GM21528 (cell line): Measurements from ENCODE around the gene RNF26.

Experiments used
- ATAC-seq: cut with Tn5 transposase; IDR thresholded peaks from one replicate; pipeline ENCODE4 v1.9.1; 2021; ENCODE audit warnings: mild to moderate bottlenecking, moderate library complexity; ENCODE audit not compliant: unreplicated experiment, low FRiP score

The RNF26 gene

DNA sequence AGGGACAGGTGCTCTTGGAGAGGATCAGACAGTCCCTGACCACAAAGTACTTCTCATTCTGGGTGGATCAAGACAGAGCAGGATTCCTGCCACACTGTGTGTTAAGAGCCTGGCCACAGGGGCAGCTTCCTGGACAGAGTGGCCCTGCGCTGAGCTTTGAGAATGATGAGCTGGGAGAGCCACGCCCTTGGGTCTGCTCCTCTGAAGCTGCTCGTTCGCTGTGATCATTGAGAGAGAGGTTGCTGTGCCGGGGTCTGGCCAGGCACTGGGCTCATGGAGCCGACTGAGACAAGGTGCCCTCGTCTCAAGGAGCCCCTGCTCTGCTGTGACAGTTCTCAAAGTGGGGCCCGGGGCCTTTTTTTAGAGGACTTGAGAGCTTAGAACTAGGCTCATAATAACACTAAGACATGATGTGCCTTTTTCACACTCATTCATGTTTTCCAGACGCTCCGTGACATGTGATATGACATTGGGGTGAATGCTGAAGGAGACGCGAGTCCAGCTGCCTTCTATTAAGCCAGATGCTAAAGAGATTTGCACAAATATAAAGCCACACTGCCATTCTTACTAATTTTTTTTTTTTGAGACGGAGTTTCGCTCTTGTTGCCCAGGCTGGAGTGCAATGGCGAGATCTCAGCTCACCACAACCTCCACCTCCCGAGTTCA, 13.7 kb downstream of the RNF26 start:
- ATAC-seq: no peak

DNA sequence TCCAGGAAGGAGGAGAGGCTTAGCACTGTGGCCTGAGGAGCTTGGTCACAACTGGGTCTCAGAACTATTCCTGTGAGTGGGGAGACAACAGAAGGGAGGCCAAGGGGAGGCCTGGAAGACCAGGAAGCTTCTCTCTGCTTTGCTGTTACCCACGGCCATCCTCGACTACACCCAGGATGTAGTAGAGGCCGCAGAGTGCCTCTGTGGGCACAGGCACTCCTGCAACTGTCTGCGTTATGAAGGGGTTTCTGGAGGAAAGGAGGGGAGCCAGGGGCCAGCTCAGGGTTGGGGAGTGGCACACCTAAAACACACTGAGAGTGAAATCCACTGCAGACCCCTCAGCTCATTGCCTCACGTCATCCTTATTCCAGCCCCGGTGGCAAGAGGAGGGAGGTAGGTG, 16.0 kb downstream of the RNF26 start:
- ATAC-seq: no peak

DNA sequence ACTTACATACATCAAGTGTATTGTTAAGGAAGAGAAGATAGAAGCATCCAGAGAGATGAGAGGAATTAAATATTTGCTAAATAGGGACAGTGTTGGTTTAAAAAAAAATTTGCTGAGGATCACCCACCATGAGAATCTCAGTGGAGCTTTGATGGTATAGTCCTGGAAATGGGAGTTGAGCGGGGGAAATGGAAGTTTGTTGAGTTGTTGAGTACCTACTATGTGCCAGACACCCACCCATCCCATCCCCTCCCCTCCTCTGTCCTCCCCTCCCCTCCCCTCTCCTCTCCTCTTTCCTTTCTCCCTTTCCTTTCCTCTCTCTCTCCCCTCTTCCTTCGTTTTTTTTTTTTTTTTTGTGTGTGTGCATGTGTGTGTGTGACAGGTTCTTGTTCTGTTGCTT, 16.9 kb downstream of the RNF26 start:
- ATAC-seq: no peak

DNA sequence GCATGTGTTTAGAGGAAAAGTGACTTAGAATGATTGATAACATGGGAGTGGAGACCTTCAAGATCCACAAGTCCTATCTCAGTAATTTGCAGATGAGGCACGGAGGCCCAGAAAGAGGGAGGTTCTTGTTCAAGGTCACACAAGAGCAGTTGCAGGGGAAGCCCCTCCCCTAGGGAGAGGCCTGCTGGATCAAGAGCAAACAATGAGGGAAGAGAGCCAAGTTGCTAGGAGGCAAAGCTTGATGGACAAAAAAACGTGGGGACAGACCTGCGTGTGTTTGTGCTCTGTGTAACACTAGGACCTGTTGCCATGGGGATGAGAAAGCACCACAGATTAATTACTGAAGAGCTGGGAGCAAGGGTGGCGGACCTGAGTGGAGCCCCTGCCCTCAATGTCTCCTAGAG, 18.5 kb downstream of the RNF26 start:
- no peak for ATAC-seq

DNA sequence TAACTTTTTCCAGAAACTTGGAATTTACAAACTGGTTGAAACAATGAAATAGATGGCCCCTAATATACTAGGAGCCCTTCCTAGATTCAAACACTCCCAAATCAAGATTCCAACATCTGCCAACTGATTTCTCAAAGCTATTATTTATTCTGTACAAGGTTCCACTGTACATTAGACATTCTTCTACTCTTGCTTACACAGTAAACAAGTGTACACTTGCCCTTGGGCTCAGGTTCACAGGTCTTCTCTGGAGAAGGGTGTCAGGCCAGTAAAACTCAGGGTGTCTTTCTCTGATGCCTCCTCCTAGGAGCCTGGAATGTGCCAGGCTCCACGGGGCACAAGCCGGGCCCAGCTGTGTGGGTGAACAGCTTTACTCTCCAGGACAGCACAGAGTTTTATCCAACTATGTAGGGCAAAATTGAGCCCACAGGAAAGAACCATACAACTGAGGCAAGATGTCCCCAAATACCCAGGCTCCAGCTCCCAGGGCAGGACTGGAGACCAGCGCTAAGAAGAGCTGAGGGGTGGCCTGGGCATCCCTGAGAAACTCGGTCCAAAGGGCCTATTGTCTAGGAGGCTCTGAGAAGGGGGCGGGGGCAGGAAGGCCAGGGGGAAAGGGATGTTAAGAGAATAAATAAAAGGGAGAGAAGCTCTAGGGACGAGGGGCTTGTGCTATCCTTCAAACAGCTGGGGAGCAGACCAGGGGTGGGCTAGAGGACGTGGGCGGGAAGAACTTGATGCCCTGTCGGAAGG, 20.9 kb downstream of the RNF26 start:
- no peak for ATAC-seq

DNA sequence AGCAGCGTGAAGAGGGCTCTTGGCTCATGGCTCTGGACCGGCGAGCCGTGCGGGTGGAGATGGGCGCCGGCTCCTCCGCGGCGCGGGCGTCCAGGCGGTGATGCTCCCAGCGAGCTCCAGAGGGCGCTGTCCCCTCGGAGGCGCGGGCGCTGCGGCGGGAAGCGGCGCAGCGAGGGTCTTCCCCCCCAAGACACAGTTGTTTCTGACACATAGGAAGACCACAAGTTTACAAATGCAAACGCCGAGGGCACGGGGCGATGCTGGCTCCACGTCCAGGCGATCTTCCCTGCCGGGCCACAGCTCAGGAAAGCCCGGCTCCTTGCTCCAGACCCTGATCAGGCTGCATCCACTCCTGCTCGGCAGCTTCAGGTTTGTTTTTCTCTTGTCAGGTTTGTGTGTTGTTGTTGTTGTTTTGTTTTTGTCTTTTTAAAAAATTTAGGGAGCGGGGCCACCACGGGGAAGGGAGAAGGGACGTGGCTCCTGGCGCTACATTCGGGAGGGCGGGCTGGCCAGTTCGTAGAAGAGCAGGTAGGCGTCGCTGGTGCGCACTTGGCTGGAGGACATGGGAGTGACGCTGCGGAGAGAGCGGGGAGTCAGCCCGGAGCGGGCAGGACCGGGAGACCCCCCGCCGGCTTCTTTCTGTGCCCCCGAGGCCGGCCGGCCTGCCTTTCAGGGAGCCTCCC, 22.2 kb downstream of the RNF26 start:
- peak; percentile 68 for ATAC-seq

DNA sequence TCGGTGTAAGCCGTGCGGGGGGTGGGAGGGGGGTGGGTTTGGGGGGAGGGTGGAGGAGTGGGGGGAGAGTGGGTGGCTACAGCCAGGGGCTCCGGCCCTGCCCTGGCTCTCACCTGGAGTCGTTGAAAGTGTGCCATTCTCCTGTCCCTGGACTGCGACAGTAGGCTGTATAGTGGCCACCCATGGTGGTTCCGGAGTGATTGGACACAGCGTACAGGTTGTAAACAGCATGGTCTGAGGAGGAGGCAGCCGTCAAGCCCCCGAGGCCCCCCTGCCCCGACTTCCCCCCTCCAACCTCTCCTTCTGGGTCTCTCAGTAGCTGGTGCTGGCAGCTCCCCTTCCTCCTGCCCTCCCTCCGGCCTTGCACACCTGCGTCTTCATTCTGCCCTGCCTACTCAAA, 22.7 kb downstream of the RNF26 start:
- no peak for ATAC-seq

DNA sequence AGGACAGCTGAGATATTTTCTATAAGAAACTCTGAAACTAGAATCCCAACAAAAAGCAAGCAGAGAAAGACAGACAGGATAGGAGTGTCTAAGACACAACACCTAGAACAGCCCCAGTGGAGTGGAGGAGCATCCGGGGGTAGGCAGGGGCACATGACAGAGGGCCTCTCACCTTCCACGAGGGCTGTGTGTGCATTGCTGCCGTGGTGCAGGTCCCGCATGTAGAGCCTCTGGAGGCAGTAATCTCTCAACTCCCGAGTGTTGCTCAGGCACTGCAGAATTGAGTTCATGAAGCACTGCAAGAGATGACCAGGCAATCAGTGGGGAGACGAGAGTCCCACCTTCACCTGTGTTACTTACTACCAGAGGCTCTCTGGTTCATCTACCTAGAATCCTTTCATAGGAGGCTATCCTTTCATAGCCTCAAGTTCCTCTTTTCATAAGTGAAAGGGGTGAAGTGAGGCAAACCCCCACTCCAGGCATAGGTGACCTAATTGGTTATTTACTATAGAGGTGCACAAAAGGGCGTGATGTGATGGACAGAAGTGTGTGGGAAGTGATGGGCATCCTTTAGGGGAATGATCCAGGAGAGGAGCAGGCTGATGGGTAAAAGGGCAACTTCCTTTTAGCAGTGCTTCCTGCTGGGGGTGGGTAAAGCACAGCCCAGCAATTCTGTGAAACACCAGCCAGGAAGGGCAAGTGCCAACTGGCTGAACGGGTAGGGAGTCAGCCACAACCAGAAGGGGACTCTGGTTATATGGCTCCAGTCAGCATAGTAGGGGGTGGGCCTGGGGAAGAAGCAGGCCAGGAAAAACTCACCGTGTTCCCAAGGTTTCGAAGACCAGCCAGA, 25.3 kb downstream of the RNF26 start:
- no peak for ATAC-seq

DNA sequence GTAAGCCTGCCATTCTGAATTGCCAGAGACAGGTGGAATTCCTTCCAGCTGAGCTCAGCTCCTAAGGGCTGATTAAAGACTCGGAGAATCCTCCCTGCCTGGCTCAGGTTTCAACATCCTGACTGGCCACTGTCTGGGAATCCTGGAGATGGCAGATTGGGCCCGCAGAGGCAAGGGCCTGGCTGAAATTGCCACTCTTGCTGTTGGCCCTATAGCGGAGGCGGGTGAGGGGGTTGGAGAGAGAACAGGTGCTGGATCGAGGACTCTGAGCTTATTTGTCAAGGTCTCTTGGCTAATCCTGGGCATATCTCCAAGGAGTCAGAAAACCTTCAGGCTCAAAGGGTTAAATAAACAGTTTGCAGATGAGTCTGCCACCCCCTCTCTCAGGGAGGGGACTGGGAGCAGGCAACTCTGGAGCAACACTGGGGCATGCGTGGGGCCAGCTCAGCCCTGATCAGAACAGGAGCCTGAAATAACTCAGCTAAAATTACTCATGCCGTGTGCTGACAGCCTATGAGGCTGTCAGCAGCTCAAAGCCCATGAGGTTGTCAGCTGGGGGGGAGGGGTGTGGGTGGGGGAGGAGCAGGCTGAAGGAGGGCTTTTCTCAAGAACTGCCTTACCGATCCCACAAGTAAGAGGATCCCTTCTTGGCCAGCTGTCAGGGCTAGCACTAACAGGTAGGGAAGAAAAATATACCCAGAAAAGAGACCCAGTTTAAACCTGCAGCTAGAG, 26.9 kb downstream of the RNF26 start:
- ATAC-seq: no peak

DNA sequence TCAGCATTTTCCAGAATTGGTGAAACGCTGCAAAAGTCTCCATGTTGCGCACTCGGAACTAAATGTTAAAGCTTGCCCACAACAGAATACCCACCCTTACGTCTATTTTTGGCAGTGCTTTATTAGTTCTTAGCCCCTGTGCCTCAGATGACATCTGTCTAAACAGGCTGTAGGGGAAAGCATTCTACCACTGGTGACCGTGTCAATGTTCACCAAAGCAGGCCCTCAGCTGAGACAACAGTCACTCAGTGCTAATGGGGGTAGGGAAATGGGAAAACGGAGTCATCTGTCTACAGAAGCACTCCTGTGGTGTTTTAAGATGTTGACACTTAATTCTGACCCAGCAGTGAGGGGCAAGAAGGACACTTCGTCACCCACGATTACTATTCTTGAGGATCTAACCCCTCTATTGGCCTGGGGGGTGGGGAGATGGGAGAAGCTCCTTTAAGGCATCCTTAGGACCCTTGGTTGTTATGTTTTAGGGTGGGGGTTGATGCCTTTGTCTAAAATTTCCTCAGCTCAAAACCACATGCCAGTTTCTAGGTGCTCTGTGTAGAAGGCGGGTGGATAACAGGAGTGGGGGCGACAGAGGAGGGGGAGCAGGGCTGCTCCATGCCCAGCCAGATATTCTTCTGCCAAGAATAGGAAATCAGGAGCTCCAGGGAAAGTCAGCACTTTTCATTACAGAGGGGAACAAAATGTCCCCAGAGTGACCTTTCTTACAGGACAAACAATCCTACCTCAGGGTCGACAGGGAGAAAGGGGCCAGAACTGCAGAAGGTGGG, 27.8 kb downstream of the RNF26 start:
- ATAC-seq: no peak

DNA sequence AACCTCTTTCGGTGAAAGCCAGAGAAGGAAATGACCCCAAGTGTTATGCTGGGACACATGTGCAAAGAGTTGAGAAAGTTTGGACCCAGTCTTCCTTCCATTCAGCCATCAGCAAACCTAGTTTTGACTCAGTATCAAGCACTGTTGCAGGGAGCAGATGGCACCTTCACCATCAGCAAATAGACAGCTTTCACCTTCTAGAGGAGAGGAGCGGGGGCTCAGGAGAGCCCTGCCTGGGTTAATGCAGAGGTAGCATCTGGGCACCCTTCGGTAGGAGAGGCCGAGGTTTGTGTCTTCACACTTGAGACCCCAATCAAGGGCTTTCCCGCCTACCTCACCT, 28.4 kb downstream of the RNF26 start:
- ATAC-seq: no peak

DNA sequence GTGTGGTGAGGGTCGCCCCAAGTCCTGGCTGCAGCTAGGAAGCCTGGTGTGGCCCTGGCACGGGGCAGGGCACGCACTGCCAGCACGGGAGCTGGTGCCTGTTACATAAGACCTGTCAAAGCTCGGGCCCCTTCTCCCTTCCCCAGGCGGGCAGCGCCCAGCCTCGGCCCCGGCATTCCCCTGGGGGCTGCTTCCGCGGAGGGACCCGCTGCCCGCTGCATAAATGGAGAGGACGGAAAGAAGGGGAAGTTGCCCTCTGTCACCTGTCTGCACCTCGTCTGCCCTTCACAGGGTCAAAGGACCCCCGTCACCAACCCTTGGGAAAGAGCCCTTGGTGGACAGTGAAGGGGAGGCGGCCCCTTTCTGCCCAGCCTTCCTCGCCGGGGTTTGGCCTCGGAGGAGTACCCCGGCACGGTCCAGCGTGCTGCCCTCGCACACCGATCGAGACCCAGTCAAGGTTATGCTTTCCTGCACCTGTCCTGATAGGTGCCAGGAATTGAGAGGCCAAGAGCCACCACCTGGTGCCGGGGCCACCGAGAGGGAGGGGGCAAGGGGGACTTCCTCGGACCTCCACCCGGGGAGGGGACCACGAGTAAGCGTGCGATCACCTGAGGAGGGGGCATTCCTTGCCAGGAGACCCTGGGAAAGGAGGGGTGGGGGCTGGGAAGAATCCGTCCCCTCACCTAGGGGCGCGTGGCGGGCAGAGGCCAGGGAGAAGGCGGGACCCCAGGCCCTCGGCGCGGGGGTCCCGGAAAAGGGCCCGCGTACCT, 28.9 kb downstream of the RNF26 start:
- no peak for ATAC-seq

DNA sequence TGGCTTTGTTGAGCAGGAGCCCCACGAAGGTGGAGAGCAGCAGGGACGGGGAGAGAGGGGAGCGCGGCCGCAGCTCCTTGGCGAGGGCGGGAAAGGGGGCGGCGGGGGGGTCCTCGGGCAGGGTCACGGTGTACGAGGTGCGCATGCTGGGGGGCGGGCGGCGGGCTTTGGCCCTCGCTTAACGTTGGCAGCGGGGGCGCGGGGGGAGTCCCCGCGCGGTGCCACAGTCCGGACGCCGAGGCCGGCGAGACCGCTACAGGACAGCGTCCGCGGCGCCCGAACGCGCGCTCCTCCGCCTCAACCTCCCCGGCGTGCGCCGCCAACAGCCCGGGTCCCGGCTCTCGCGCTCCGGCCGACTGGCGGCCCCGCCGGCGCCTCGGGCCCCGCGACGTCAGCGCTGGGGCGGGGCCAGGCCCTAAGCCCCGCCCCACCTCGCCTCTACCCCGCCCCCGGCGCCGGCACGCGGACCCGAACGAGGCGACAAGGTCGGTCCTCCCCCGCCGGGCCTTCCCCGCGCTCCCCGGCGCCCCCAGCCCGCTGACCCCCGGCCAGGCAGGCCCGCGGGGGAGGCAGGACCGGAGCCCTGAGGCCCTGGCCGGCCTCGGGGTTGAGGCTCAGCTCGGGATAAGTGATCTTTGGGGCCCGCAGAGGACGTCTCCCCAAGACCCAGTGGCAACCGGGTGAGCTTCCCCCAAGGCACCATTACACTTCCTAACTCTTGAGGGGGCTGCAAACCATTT, 29.7 kb downstream of the RNF26 start:
- no peak for ATAC-seq

DNA sequence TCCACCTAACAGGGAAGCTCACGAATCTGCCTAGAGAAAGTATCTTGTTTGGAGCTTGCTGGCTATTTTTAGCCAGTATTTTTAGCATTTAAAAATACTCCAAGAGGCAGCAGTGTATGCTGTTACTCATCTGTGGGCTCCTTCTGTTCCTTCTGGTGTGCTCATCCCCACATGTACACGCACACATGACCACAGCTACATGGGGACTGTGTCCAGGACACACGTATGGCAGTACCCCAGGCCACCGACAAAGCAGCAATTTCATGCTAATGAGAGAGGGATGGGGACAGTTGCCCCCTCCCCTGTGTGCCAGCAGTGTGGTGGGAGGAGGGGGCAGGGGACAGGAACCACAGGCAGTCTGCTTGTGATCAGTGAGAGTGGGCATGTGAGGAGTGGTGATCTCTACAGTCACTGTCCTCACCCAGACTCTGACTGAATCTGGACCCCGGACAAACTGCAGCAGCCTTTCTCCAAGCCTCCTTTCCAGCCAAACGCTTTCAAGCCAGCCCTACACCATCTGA, 30.8 kb downstream of the RNF26 start:
- ATAC-seq: no peak

DNA sequence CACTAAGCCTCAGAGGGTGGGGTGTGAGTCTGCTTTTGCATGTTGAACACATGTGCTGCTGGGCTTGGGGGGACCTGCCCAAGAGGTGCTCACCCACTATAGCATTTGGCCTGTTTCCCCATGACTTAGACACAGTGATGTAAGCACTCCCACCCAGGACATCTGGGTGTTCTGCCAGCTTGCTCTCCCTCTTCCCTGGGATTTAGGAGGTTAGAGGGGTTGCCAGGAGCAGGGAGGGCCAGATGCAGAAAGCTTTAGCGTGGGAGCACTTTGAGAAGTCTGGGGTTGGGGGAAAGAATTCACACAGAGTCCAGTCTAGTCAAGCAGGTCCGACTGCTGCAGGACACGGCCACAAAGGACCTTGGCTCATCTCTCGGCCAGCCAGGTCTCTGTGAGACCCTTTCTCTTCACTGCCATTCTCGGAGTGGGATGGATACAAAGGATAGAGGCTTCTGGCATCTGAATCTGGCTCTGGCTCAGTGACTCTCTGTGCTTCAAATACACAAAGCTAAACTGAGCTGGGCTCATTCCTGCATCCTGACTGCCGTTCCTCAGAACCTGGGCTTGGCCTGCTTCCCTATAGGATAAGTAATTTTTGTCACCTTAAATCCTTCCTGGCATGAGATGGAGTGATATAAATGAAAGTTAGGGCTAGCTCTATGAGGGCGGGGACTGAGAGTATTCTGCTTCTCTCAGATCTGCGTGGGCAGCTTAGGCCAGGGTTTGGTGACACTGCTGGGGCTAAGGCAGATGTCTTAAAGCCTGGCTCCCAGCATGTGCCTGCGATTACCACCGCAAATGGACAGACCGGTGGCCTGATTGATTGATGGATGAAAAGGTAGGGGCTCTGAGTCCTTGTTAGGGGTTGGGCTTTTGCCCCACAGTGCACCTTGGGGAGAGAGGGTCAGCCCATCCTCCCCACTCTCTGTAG, 32.6 kb downstream of the RNF26 start:
- ATAC-seq: no peak

DNA sequence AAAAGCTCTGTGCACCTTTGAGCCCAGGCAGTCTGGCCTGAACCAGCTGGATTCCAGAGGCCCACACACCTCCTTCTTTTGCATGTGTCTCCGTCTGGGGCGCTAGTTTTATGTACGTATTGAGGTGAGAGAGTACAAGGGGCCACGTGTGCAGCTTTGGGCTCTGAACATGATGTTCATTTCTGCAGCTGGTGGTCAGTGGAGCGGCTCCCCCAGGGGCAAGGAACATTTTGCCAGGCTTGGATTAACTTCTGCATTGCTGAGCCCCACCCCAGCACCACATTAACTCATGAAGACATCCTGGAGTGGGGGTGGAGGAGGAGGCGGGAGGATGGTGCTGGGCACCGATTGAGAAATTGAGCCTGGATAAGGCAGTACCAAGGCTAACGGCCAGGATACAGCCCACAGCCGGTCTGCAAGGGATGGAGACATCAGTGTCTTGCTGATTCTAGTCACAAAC, 33.4 kb downstream of the RNF26 start:
- no peak for ATAC-seq
